NCI-H1092 treated with DMSO at 0.1 percent for 48 hours (cell line): ENCODE results near the gene TTF2.
A peak's percentile ranks its signal among the peaks of the same experiment; 100 is the strongest.
"Not testable (repeated sequence)": the region's sequence is repeated elsewhere in the genome, so short reads cannot be mapped to it uniquely, and the experiment has no call there.

ENCODE experiments used
- DNase-seq: peaks from one replicate; lab custom pipeline; 2025; lab: John Stamatoyannopoulos, UW

The TTF2 gene

DNA sequence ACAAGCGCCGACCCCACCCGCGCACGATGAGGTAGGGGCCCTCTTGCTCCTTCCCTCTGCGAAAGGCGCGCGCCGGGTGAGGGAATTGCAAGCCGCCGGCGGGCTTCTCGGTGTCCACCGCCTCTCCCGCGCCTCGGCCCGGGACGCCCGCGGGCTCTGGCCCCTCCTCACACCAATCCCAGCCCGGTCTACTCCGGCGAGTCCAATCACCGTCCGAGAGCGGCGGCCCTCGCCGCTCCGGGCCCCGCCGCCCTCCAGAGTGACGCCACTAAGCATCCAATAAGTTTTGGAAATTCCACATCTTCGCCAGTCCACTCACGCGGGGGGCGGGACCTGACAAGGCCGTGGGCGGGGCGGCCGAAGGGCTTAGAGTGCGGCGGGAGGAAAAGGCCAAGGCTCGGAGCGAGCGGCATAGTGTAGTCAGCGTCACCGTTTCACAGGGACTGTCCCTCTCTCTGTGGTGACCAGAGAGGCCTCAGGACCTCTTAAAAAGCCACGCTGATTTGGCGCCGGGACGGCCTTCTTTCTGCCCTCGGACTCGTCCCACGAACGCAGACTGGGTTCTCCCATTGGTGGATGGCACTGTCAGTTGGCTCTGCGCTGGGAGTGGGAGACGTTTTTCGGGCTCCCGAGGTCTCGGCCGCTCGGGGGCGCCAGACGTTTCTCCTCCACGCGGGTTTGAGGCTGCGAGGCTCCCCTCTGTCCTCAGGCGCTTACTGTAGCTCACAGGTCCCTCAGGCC is 61.6 kb downstream of the TTF2 start, which contains the start of gene TRIM45:
Gene TRIM45, minus strand, starts transcription at position 161 of the 741 bp plus-strand sequence. CDS start 548 bp downstream, outside the sequence.
- peak; percentile 93 for DNase-seq

- no peak for DNase-seq
Measured at GRCh38 chr1:117122330-117123025, 62.4 kb downstream of the TTF2 start.

GRCh38 chr1:117123274-117123673 is 63.1 kb downstream of the TTF2 start:
- no peak for DNase-seq

DNA sequence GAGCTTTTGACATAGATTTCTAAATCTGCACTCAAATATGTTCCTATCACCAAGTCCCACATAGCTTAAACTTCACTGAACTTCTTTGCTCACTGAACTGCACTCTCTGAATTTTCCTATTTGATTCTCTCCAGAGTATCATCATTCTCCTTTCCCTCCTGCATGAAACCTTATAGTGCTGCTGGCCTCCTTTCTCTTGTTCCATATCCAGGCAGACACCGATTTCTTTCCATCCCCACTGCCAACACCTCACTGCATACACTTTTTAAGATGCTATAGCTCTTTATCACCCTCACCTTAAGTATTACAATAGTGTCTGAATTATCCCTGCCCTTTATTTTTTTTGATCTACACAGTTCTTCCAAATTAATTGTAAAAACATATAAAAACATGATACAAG is 64.5 kb downstream of the TTF2 start:
- no peak for DNase-seq

DNA sequence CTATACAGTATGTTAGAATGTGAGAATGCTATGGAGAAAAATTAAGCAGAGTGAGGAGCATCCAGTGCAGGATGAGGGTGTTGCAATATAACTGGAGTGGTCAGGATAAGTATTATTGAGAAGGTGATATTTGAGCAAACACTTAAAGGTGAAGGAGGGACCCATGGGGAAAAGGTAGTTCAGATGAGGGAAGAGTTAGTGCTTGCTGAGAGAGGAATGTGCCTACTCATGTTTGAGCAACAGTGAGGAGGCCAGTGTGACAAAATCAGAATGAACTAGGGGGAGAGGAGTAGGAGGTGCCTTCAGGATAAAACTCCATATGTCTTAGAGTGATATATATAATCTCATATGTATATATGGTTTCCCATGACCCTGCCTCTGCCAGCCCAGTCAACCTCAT is 67.7 kb downstream of the TTF2 start:
- DNase-seq: no peak

GRCh38 chr1:117128323-117129079 is 68.4 kb downstream of the TTF2 start:
- peak; percentile 50 for DNase-seq

DNA sequence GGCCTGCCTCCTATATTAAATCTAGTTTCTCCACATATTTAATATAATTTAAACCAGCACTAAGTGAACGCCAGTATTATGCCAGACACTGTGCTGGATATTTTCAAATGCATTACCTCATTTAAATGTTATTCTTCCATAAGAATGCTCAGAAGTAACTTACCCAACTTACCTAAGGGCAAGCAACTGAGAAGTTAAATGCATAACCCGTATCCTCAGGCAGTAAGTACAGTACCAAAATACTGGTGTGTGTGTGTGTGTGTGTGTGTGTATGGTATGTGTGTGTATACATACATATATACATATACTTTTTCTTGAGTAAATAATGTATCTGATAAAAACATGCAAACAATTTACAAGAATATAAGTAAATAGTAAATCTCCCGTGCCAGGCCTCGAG is 70.4 kb downstream of the TTF2 start:
- no peak for DNase-seq

GRCh38 chr1:117135329-117135728 is 75.2 kb downstream of the TTF2 start:
- no peak for DNase-seq

GRCh38 chr1:117136749-117137148 is 76.6 kb downstream of the TTF2 start:
- DNase-seq: no peak

DNA sequence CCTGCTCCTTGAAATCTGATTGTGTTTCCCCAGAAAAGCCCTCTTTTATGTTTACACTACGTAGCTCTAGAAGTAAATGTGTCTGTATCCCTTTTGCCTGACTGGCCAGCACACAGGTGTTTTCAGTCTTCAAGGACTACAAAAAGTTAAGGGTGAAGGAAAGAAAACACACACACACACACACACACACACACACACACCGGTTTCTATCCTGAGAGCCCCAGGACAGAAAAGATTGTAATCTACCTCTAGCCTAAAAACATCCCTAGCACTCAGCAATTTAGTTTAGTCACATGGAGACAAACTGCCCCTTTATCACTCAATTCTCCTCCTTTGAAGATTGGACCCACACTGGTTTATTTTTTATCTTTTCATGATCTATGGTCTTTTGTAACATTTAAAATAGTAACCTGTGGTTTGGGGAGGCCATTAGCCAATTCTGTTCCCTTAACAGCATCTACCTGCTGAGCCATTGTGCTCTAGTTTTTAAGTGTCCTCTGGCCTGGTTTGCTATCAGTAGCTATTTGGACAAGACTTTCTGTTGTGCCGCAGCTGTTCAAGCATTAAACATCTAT is 77.2 kb downstream of the TTF2 start:
- no peak for DNase-seq

- no peak for DNase-seq
Measured at GRCh38 chr1:117138106-117138505, 78.0 kb downstream of the TTF2 start.

- DNase-seq: no peak
Measured at GRCh38 chr1:117138561-117138960, 78.4 kb downstream of the TTF2 start.

DNA sequence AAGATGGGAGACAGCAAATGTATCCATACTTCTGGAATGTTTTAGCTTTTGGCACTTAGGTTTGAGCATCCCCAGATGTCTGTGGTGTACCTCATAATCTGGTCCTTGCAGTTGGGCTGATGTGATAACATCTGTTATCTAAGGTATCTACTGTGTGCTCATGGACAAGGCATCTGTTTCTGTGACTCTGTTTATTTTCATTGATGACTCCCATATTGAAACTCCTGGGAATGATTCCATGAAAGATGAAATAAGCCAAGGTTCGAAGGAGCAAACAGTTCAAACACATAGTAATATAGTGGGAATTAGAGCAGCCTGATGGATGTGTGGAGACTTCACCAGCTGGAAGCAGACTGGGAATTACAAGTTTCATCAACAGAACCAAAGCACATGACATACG is 82.1 kb downstream of the TTF2 start:
- DNase-seq: no peak

GRCh38 chr1:117143172-117143571 is 83.0 kb downstream of the TTF2 start:
- DNase-seq: no peak

GRCh38 chr1:117143871-117144270 is 83.7 kb downstream of the TTF2 start:
- DNase-seq: no peak

- DNase-seq: no peak
Measured at GRCh38 chr1:117146072-117146471, 85.9 kb downstream of the TTF2 start.

- DNase-seq: peak; percentile 2
Measured at GRCh38 chr1:117146575-117147340, 86.6 kb downstream of the TTF2 start.

GRCh38 chr1:117147341-117147831 is 87.3 kb downstream of the TTF2 start:
- no peak for DNase-seq

DNA sequence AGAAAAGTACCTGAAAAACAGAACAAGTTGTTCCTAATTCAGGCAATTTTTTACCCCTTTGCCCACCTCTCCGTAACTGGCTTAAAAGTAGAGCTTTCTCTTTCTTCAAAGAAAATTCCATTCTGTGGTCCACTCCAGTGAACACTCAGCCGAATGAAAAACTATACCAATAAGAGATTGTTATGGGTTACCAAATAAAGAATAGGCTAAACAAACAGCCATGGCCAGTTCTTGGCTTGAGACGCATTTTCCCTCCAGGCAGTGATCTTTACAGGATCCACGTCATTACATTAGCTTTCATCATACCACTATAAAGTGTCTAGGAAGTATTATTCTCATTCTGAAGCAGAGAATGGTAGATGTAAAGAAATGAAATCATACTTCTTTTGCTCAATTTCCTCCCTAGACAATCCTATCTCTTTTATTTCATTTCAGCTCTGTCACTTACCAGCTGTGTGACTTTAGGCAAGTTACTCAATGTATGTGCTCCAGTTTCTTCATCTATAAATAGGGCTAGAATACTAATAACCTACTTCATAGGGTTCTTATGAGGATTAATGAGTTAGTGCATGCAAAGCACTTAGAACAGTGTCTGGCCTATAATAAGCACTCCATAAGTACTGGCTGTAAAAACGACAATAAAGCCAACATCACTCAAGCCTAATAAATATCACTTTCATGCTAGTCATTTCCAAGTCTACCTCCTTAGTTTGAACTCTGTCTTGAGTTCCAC is 87.9 kb downstream of the TTF2 start:
- no peak for DNase-seq

- no peak for DNase-seq
Measured at GRCh38 chr1:117150316-117150715, 90.2 kb downstream of the TTF2 start.

GRCh38 chr1:117151305-117151704 is 91.2 kb downstream of the TTF2 start:
- DNase-seq: not testable (repeated sequence)
